ENCODE data around the gene LRWD1.
A peak's percentile ranks its signal among the peaks of the same experiment; 100 is the strongest.

The LRWD1 gene

GRCh38 chr7:102451371-102452054 lies 13.3 kb upstream of the LRWD1 start (continued):
- TF ChIP-seq ZBTB26 (tag by site-specific recombination; optimal IDR thresholded peaks at IDR 0.05): no peak

- peaks cover 3% of the 10 kb centered on the region; the same call in 1 of the 2 replicates for H3K4me1 ChIP-seq (ENCODE audit: control insufficient read depth, insufficient read depth, low read length)
- ChIA-PET CTCF (interaction anchor here (2.0 kb wide), 1 partner anchor 48 kb away, joined by 9 read pairs; no protein-coding TSS in a partner anchor), POLR2A (no interaction called here)
- H3K27ac ChIP-seq (ENCODE audit: extremely low read depth, low read depth, low read length): no peak overlapping the region
- no peak overlapping the region for H3K4me3 ChIP-seq (ENCODE audit: low read depth, low read length)
- H3K36me3 ChIP-seq (ENCODE audit: control insufficient read depth in 2 of 2, insufficient read depth in 1 of 2, low read length in 2 of 2): peaks cover 5 to 9% of the 10 kb centered on the region in 2 experiments; a peak in 2 of 3 replicates
- TF ChIP-seq, protein P1, sequence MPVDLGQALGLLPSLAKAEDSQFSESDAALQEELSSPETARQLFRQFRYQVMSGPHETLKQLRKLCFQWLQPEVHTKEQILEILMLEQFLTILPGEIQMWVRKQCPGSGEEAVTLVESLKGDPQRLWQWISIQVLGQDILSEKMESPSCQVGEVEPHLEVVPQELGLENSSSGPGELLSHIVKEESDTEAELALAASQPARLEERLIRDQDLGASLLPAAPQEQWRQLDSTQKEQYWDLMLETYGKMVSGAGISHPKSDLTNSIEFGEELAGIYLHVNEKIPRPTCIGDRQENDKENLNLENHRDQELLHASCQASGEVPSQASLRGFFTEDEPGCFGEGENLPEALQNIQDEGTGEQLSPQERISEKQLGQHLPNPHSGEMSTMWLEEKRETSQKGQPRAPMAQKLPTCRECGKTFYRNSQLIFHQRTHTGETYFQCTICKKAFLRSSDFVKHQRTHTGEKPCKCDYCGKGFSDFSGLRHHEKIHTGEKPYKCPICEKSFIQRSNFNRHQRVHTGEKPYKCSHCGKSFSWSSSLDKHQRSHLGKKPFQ (tag by site-specific recombination; IDR thresholded peaks at IDR 0.05): no peak
- TF ChIP-seq ZNF830 (tag by site-specific recombination; IDR thresholded peaks at IDR 0.05; ENCODE audit: low read depth) (no peak), ZNF274 (IDR thresholded peaks at IDR 0.05; ENCODE audit: low read length) (no peak), ZNF274 (tag by site-specific recombination; IDR thresholded peaks at IDR 0.05; ENCODE audit: borderline replicate concordance) (no peak), ZNF121 (tag by site-specific recombination; IDR thresholded peaks at IDR 0.05) (peak; percentile 98), ZBTB20 (tag by site-specific recombination; IDR thresholded peaks at IDR 0.05) (no peak)
- no peaks in the 10 kb centered on the region for H3K9me3 ChIP-seq (ENCODE audit: control insufficient read depth, insufficient read depth, low read depth, low read length)
These were observed 12.3 kb upstream of the LRWD1 start for GRCh38 chr7:102452451-102452850.

DNA sequence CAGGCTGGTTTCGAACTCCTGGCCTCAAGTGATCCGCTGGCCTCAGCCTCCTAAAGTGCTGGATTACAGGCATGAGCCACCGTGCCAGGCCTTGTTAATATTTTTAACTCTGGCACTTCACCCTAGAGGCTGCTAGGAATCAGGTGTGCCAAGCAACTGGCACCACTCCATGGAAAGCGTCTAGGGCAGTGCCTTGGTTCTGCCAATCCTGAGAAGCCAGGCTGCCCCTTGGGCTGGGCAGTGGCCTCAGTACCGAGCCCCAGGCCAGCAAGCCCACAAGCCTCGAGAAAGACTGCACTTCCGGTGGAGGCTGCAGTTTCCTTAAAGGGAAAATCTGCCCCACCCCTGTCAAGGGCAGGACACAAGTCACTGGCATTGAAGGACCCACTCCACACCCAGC lies 11.5 kb upstream of the LRWD1 start:
- TF ChIP-seq HOXC10 (CRISPR knock-in tag; IDR thresholded peaks at IDR 0.05) (no peak), ZNF843 (tag by site-specific recombination; IDR thresholded peaks at IDR 0.05) (no peak), MEIS1 (CRISPR knock-in tag; IDR thresholded peaks at IDR 0.05; ENCODE audit: borderline replicate concordance) (no peak), CTCF (tag by site-specific recombination; IDR thresholded peaks at IDR 0.05) (no peak), ZNF274 (IDR thresholded peaks at IDR 0.05; ENCODE audit: low read length) (no peak), ZNF274 (tag by site-specific recombination; IDR thresholded peaks at IDR 0.05; ENCODE audit: borderline replicate concordance) (no peak), ZNF214 (tag by site-specific recombination; IDR thresholded peaks at IDR 0.05; ENCODE audit: borderline replicate concordance) (no peak), ZNF239 (tag by site-specific recombination; IDR thresholded peaks at IDR 0.05) (no peak), ZNF830 (tag by site-specific recombination; IDR thresholded peaks at IDR 0.05; ENCODE audit: low read depth) (no peak), ZNF561 (tag by site-specific recombination; IDR thresholded peaks at IDR 0.05; ENCODE audit: borderline replicate concordance) (no peak), ZNF266 (tag by site-specific recombination; IDR thresholded peaks at IDR 0.05; ENCODE audit: low read depth) (no peak), IKZF3 (tag by site-specific recombination; IDR thresholded peaks at IDR 0.05) (no peak), ZNF596 (tag by site-specific recombination; IDR thresholded peaks at IDR 0.05) (no peak), ZFP37 (tag by site-specific recombination; IDR thresholded peaks at IDR 0.05) (no peak), ZNF785 (tag by site-specific recombination; IDR thresholded peaks at IDR 0.05) (no peak), ZNF677 (tag by site-specific recombination; IDR thresholded peaks at IDR 0.05) (no peak), ZNF529 (tag by site-specific recombination; IDR thresholded peaks at IDR 0.05; ENCODE audit: insufficient replicate concordance) (no peak), ZNF654 (tag by site-specific recombination; IDR thresholded peaks at IDR 0.05; ENCODE audit: low read depth) (no peak), KLF8 (tag by site-specific recombination; IDR thresholded peaks at IDR 0.05) (no peak), ZNF248 (tag by site-specific recombination; IDR thresholded peaks at IDR 0.05) (no peak)
- TF ChIP-seq, protein P2, sequence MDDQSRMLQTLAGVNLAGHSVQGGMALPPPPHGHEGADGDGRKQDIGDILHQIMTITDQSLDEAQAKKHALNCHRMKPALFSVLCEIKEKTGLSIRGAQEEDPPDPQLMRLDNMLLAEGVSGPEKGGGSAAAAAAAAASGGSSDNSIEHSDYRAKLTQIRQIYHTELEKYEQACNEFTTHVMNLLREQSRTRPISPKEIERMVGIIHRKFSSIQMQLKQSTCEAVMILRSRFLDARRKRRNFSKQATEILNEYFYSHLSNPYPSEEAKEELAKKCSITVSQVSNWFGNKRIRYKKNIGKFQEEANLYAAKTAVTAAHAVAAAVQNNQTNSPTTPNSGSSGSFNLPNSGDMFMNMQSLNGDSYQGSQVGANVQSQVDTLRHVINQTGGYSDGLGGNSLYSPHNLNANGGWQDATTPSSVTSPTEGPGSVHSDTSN (CRISPR knock-in tag; IDR thresholded peaks at IDR 0.05): no peak
- no peak overlapping the region for H3K27ac ChIP-seq (ENCODE audit: extremely low read depth, low read depth, low read length)
- CTCF ChIA-PET: interaction anchor here (2.0 kb wide), 1 partner anchor 49 kb away, joined by 9 read pairs; no protein-coding TSS in a partner anchor
- H3K4me3 ChIP-seq (ENCODE audit: low read depth, low read length): no peak overlapping the region
- no peaks in the 10 kb centered on the region for H3K9me3 ChIP-seq (ENCODE audit: control insufficient read depth, insufficient read depth, low read depth, low read length)
- POLR2A ChIA-PET: no interaction called here
- H3K4me1 ChIP-seq (ENCODE audit: control insufficient read depth, insufficient read depth, low read length): peaks cover 3% of the 10 kb centered on the region; the same call in 1 of the 2 replicates
- peaks cover 5 to 17% of the 10 kb centered on the region in 2 experiments; a peak in 2 of 3 replicates for H3K36me3 ChIP-seq (ENCODE audit: control insufficient read depth in 2 of 2, insufficient read depth in 1 of 2, low read length in 2 of 2)
